Gastrocnemius medialis (tissue), 4 donors: ENCODE results near the gene LRRK1.

Source experiments
- POLR2A ChIP-seq, 2 donors: fragments of 450-650 bp; IDR thresholded peaks; one replicate each; pipeline ENCODE4 v1.6.1; 2017; ENCODE audit warnings: antibody characterized with exemption in 2 of 2, mild to moderate bottlenecking in 2 of 2, moderate library complexity in 2 of 2
- TF ChIP-seq, protein P1 (sequence below), 5 experiments: fragments of 450-650 bp in 3 of 5; fragments of 200-600 bp in 2 of 5; sonication (generic) in 2 of 5; IDR thresholded peaks in 4 of 5; conservative IDR thresholded peaks in 1 of 5; 1 replicate in 4 of 5; 2 replicates in 1 of 5; pipeline ENCODE4 v1.5.1; 2016 to 2019; ENCODE audit warnings: antibody characterized with exemption in 5 of 5, mild to moderate bottlenecking in 3 of 5, moderate library complexity in 3 of 5

- TF ChIP-seq, protein P1, sequence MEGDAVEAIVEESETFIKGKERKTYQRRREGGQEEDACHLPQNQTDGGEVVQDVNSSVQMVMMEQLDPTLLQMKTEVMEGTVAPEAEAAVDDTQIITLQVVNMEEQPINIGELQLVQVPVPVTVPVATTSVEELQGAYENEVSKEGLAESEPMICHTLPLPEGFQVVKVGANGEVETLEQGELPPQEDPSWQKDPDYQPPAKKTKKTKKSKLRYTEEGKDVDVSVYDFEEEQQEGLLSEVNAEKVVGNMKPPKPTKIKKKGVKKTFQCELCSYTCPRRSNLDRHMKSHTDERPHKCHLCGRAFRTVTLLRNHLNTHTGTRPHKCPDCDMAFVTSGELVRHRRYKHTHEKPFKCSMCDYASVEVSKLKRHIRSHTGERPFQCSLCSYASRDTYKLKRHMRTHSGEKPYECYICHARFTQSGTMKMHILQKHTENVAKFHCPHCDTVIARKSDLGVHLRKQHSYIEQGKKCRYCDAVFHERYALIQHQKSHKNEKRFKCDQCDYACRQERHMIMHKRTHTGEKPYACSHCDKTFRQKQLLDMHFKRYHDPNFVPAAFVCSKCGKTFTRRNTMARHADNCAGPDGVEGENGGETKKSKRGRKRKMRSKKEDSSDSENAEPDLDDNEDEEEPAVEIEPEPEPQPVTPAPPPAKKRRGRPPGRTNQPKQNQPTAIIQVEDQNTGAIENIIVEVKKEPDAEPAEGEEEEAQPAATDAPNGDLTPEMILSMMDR (IDR thresholded peaks at IDR 0.05 in 4 of 5, conservative IDR thresholded peaks at IDR 0.05 in 1 of 5) = no peak
- no peak for TF ChIP-seq POLR2A (IDR thresholded peaks at IDR 0.05)
Measured at GRCh38 chr15:100958326-100959065, 39.3 kb downstream of the LRRK1 start.
